Suprapubic skin (tissue), 3 donors: ENCODE measurements around the gene ZC3HAV1L.

ENCODE experiments used
- CTCF ChIP-seq, 2 donors: fragments of 200-600 bp in 1 of 2; fragments of 450-650 bp in 1 of 2; sonication (generic) in 1 of 2; IDR thresholded peaks; one replicate each; pipeline ENCODE4 v1.5.1; 2016 to 2019; ENCODE audit warnings: antibody characterized with exemption in 2 of 2, mild to moderate bottlenecking in 1 of 2, moderate library complexity in 1 of 2
- POLR2A ChIP-seq, 2 donors: fragments of 450-650 bp; IDR thresholded peaks; one replicate each; pipeline ENCODE4 v1.6.1; 2017; ENCODE audit warnings: antibody characterized with exemption in 2 of 2, mild to moderate bottlenecking in 2 of 2, moderate library complexity in 2 of 2

GRCh38 chr7:138980563-138981291, 55.1 kb downstream of the ZC3HAV1L start:
- TF ChIP-seq CTCF (IDR thresholded peaks at IDR 0.05) (no peak), POLR2A (IDR thresholded peaks at IDR 0.05) (no peak)
